Adipocyte (in vitro differentiated cells): ENCODE results near the gene DDI1.

Experiments used
- DNase-seq: peaks from one replicate; pipeline ENCODE4 v3.0.0-alpha.2; 2015; ENCODE audit warnings: low read depth
- H3K27me3 ChIP-seq: replicated peaks from 2 replicates; pipeline ENCODE4 v1.7.0; 2013; ENCODE audit warnings: mild to moderate bottlenecking, low read length, moderate library complexity; ENCODE audit not compliant: control insufficient read depth, insufficient read depth
- H3K36me3 ChIP-seq: 2 replicates; pipeline ENCODE4 v1.7.0; 2013; ENCODE audit warnings: low read length, mild to moderate bottlenecking, moderate library complexity; ENCODE audit not compliant: control insufficient read depth, insufficient read depth, severe bottlenecking
- H3K4me1 ChIP-seq: 2 replicates; pipeline ENCODE4 v1.7.0; 2013; ENCODE audit warnings: mild to moderate bottlenecking, low read length, moderate library complexity; ENCODE audit not compliant: control insufficient read depth, insufficient read depth
- H3K4me3 ChIP-seq: 2 replicates; pipeline ENCODE4 v1.7.0; 2013; ENCODE audit warnings: mild to moderate bottlenecking, low read length, moderate library complexity
- H3K9ac ChIP-seq: 2 replicates; pipeline ENCODE4 v1.7.0; 2013; ENCODE audit warnings: mild to moderate bottlenecking, low read length, moderate library complexity
- H3K9me3 ChIP-seq: 2 replicates; pipeline ENCODE4 v1.7.0; 2013; ENCODE audit warnings: mild to moderate bottlenecking, low read length, moderate library complexity; ENCODE audit not compliant: control insufficient read depth

DDI1 gene

DNA sequence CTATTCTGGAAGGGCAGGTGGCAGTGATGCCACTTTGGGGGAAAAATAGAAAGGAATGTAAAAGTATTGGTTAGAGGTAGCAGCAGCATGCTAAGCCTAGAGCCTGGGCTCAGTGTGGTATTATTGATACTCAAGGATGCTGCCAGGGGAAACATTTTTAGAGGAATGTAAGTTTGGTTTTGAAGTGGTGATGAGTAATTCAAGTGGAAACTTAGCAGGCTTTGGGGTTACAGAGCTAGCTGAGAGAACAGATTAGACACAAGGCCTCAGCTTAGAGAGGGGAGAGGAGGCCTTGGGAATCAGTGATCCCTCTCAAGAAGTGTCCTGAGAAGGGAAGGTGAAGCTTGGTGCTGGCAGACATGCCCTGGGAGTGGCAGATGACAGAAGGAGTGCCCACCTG, 32.9 kb upstream of the DDI1 start:
- no peaks in the 10 kb centered on the region for H3K9me3 ChIP-seq
- H3K4me1 ChIP-seq: peaks cover 50% of the 10 kb centered on the region
- peak overlapping the region; percentile 58 for H3K9ac ChIP-seq
- no peaks in the 10 kb centered on the region for H3K27me3 ChIP-seq
- no peak overlapping the region for H3K4me3 ChIP-seq
- no peaks in the 10 kb centered on the region for H3K36me3 ChIP-seq
- DNase-seq: peak; percentile 40

GRCh38 chr11:104005234-104005855, 31.1 kb upstream of the DDI1 start:
- no peak overlapping the region for H3K4me3 ChIP-seq
- H3K36me3 ChIP-seq: no peaks in the 10 kb centered on the region
- H3K4me1 ChIP-seq: peaks cover 54% of the 10 kb centered on the region
- no peak overlapping the region for H3K9ac ChIP-seq
- DNase-seq: peak; percentile 76
- H3K9me3 ChIP-seq: no peaks in the 10 kb centered on the region
- no peaks in the 10 kb centered on the region for H3K27me3 ChIP-seq

- DNase-seq: no peak
These were observed 26.7 kb upstream of the DDI1 start for GRCh38 chr11:104009744-104010143.

GRCh38 chr11:104011044-104011443, 25.4 kb upstream of the DDI1 start:
- no peaks in the 10 kb centered on the region for H3K9me3 ChIP-seq
- DNase-seq: no peak
- H3K9ac ChIP-seq: no peak overlapping the region
- H3K4me1 ChIP-seq: peaks cover 36% of the 10 kb centered on the region
- H3K36me3 ChIP-seq: no peaks in the 10 kb centered on the region
- no peak overlapping the region for H3K4me3 ChIP-seq
- no peaks in the 10 kb centered on the region for H3K27me3 ChIP-seq

More at GRCh38 chr11:104009744-104010143, 26.7 kb upstream of the DDI1 start:
- Histone ChIP-seq H3K4me1 (peaks cover 42% of the 10 kb centered on the region), H3K27me3 (no peaks in the 10 kb centered on the region), H3K9me3 (no peaks in the 10 kb centered on the region), H3K36me3 (no peaks in the 10 kb centered on the region), H3K4me3 (no peak overlapping the region), H3K9ac (no peak overlapping the region)

DNA sequence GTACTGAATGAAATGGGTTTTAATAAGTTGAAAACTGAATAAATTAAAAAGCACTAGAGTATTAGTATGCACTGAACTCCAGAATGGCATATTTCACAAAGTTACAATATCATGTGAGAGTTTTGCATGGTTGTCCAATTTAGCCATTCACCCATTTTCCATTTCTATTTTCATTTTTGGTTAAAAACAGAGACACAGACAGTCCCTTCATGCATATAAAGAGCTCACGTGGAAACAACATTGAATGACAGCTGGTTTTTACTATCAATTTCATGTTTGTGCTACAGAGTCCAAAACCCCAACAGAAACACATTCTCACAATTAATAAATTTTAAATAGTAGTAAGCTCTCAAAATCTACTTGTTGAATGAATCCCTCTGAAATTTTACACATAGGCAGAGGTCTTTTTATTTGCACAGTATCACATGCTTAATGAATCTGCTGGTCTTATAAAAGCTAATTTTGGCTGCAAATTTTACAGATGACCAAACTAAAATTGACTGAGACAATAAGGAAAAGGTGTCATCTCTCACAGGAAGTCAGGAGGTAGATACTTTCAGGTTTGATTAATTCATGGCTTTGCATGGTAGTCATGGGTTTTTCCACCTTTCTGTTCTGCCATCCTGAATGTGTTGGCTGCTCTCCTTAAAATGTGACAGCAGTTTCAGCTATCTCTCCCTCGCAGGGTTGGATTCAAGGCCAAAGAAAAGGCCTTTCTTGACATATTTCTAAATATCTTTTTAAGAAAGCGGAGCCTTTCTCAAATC, 20.6 kb upstream of the DDI1 start:
- DNase-seq: no peak
- Histone ChIP-seq H3K9me3 (no peaks in the 10 kb centered on the region), H3K27me3 (no peaks in the 10 kb centered on the region), H3K4me3 (no peak overlapping the region), H3K36me3 (no peaks in the 10 kb centered on the region), H3K9ac (no peak overlapping the region), H3K4me1 (peaks cover 13% of the 10 kb centered on the region)

DNA sequence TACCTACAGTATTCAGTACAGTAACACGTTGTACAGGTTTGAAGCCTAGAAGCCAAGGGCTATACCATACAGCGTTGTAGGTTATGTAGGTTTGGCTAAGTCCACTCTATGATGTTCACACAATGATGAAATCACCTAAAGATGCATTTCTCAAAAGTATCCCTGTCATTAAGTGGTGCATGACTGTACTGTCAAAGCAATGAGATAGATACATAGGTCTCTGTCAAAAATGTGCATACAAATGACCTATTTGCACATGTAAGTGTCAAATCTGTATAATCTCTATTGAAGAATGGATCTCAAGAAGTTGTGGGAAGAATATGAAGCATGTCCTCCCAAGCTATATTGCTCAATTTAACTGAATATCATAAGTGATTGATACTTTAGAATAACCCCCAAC, 11.9 kb upstream of the DDI1 start:
- Histone ChIP-seq H3K27me3 (no peaks in the 10 kb centered on the region), H3K4me1 (peaks cover 6% of the 10 kb centered on the region), H3K36me3 (no peaks in the 10 kb centered on the region), H3K4me3 (no peak overlapping the region), H3K9me3 (no peaks in the 10 kb centered on the region), H3K9ac (no peak overlapping the region)
- no peak for DNase-seq

DNA sequence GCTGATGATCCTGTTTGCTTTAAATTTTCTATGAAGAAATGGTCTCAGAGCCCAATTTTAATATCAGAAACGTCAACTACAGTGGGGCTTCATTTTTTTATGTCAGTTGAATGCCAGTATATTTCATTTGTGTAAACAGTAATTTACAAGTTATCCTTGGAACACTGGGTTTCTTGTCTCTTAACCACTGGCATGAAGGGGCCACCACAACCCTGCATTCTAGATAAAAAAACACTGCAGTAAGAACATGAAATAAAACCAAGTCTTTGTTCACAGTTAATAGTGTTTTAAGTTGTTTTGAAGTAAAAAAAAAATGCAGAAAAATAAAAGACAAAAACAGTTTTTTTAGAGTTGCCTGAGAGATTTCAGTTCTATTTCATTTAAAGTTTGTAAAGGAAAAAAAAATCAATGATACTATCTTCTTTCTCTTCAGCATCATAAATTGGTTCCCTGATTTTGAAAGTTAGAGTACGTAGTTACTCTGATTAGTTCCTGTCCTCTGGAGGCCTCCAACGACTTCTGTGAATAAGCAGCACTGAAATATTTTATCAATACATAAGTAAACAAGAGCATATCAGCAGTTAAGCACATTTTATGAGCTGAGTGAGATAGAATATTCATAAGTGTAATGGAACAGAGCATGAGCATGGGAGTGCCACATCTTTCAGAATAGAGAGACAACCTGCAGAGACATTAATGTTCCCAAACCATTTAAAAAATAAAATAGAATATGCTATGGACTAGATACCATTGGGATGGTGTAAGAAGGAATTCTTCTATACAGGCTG, 7.8 kb upstream of the DDI1 start:
- H3K4me3 ChIP-seq: peak overlapping the region; percentile 1
- peak overlapping the region; percentile 51 for H3K9ac ChIP-seq
- no peaks in the 10 kb centered on the region for H3K27me3 ChIP-seq
- no peaks in the 10 kb centered on the region for H3K36me3 ChIP-seq
- H3K9me3 ChIP-seq: peaks cover 9% of the 10 kb centered on the region
- DNase-seq: peak; percentile 63
- H3K4me1 ChIP-seq: peaks cover 17% of the 10 kb centered on the region

- H3K9me3 ChIP-seq: peaks cover 9% of the 10 kb centered on the region
- no peaks in the 10 kb centered on the region for H3K27me3 ChIP-seq
- H3K36me3 ChIP-seq: no peaks in the 10 kb centered on the region
- peak overlapping the region; percentile 41 for H3K4me3 ChIP-seq
- H3K4me1 ChIP-seq: peaks cover 25% of the 10 kb centered on the region
- peak overlapping the region; percentile 76 for H3K9ac ChIP-seq
- DNase-seq: peak; percentile 79
These were observed 3.3 kb upstream of the DDI1 start for GRCh38 chr11:104033134-104033533.

- H3K36me3 ChIP-seq: no peaks in the 10 kb centered on the region
- peak overlapping the region; percentile 41 for H3K4me3 ChIP-seq
- peak overlapping the region; percentile 76 for H3K9ac ChIP-seq
- peaks cover 25% of the 10 kb centered on the region for H3K4me1 ChIP-seq
- DNase-seq: peak; percentile 52
- peaks cover 9% of the 10 kb centered on the region for H3K9me3 ChIP-seq
- no peaks in the 10 kb centered on the region for H3K27me3 ChIP-seq
These were observed 2.9 kb upstream of the DDI1 start for GRCh38 chr11:104033561-104033960.

GRCh38 chr11:104036995-104037394, 555 bp downstream of the DDI1 start:
- no peaks in the 10 kb centered on the region for H3K9me3 ChIP-seq
- no peaks in the 10 kb centered on the region for H3K27me3 ChIP-seq
- no peak for DNase-seq
- H3K4me1 ChIP-seq: peaks cover 38% of the 10 kb centered on the region
- H3K9ac ChIP-seq: no peak overlapping the region
- no peak overlapping the region for H3K4me3 ChIP-seq
- no peaks in the 10 kb centered on the region for H3K36me3 ChIP-seq

GRCh38 chr11:104041792-104042191, 5.4 kb downstream of the DDI1 start:
- Histone ChIP-seq H3K4me3 (no peak overlapping the region), H3K4me1 (peaks cover 18% of the 10 kb centered on the region)
- no peak for DNase-seq

More at GRCh38 chr11:104041792-104042191, 5.4 kb downstream of the DDI1 start:
- H3K9ac ChIP-seq: no peak overlapping the region
- H3K36me3 ChIP-seq: no peaks in the 10 kb centered on the region
- H3K9me3 ChIP-seq: no peaks in the 10 kb centered on the region
- H3K27me3 ChIP-seq: no peaks in the 10 kb centered on the region
